Loucy (cell line): ENCODE measurements around the gene OSBPL2.

Experiments
- H2AFZ ChIP-seq: fragments of 200-600 bp; sonication (generic); 2 replicates; pipeline ENCODE4 v1.6.0; 2016; ENCODE audit warnings: antibody characterized with exemption, mild to moderate bottlenecking, low read length, moderate library complexity
- H3F3A ChIP-seq: fragments of 200-600 bp; 2 replicates; pipeline ENCODE4 v1.6.0; 2016; ENCODE audit warnings: antibody characterized with exemption, low read depth, mild to moderate bottlenecking
- H3K27me3 ChIP-seq: fragments of 200-600 bp; sonication (generic); 2 replicates; pipeline ENCODE4 v1.6.1; 2014; ENCODE audit warnings: low read length, mild to moderate bottlenecking; ENCODE audit not compliant: insufficient read depth, poor library complexity, severe bottlenecking
- H3K36me3 ChIP-seq: fragments of 200-600 bp; sonication (generic); 2 replicates; pipeline ENCODE4 v1.6.1; 2016; ENCODE audit warnings: low read length; ENCODE audit not compliant: insufficient read depth
- H3K4me1 ChIP-seq: fragments of 200-600 bp; sonication (generic); 2 replicates; pipeline ENCODE4 v1.5.1; 2014; ENCODE audit warnings: low read length, mild to moderate bottlenecking; ENCODE audit not compliant: insufficient read depth, poor library complexity, severe bottlenecking
- H3K4me2 ChIP-seq: fragments of 200-600 bp; sonication (generic); 2 replicates; pipeline ENCODE4 v1.6.0; 2014; ENCODE audit warnings: antibody characterized with exemption, low read length, low read depth, mild to moderate bottlenecking; ENCODE audit not compliant: poor library complexity, severe bottlenecking
- H3K4me3 ChIP-seq: fragments of 200-600 bp; sonication (generic); 2 replicates; pipeline ENCODE4 v1.5.1; 2014; ENCODE audit warnings: low read length, mild to moderate bottlenecking, mixed read lengths; ENCODE audit not compliant: poor library complexity, severe bottlenecking
- H3K79me2 ChIP-seq: fragments of 200-600 bp; sonication (generic); 2 replicates; pipeline ENCODE4 v1.6.1; 2014; ENCODE audit warnings: low read length; ENCODE audit not compliant: insufficient read depth
- H3K9ac ChIP-seq: fragments of 200-600 bp; sonication (generic); 2 replicates; pipeline ENCODE4 v1.6.0; 2014; ENCODE audit warnings: mild to moderate bottlenecking, low read depth, low read length, moderate library complexity; ENCODE audit not compliant: poor library complexity, severe bottlenecking
- H3K9me2 ChIP-seq: fragments of 200-600 bp; sonication (generic); replicated peaks from 2 replicates; pipeline ENCODE4 v1.6.1; 2016; ENCODE audit warnings: low read depth, low read length, mixed read lengths
- H3K9me3 ChIP-seq: fragments of 200-600 bp; sonication (generic); 2 replicates; pipeline ENCODE4 v1.6.1; 2014; ENCODE audit warnings: mild to moderate bottlenecking, antibody characterized with exemption, low read length, low read depth; ENCODE audit not compliant: insufficient read depth
- H4K20me1 ChIP-seq: fragments of 200-600 bp; sonication (generic); 2 replicates; pipeline ENCODE4 v1.6.0; 2014; ENCODE audit warnings: antibody characterized with exemption, low read length, mild to moderate bottlenecking; ENCODE audit not compliant: insufficient read depth, poor library complexity, severe bottlenecking
- CTCF ChIP-seq: fragments of 200-600 bp; sonication (generic); conservative IDR thresholded peaks from 2 replicates; pipeline ENCODE4 v1.5.1; 2014; ENCODE audit warnings: mild to moderate bottlenecking, antibody characterized with exemption, low read length
- EZH2phosphoT487 ChIP-seq: fragments of 200-600 bp; IDR thresholded peaks from 2 replicates; pipeline ENCODE4 v1.6.1; 2018; ENCODE audit warnings: antibody characterized with exemption, mild to moderate bottlenecking, moderate library complexity, borderline replicate concordance

Gene OSBPL2

GRCh38 chr20:62287759-62288534, 49.6 kb downstream of the OSBPL2 start:
- no peak overlapping the region for H3K4me3 ChIP-seq
- no peak overlapping the region for H3K4me2 ChIP-seq
- H3F3A ChIP-seq = no peaks in the 10 kb centered on the region
- H2AFZ ChIP-seq = no peak overlapping the region
- H3K27me3 ChIP-seq = no peaks in the 10 kb centered on the region
- no peaks in the 10 kb centered on the region for H3K9me3 ChIP-seq
- peaks cover 55% of the 10 kb centered on the region; the same call in 1 of the 2 replicates for H3K36me3 ChIP-seq
- no peaks in the 10 kb centered on the region for H3K4me1 ChIP-seq
- H3K9me2 ChIP-seq = no peaks in the 10 kb centered on the region
- no peaks in the 10 kb centered on the region for H4K20me1 ChIP-seq
- no peaks in the 10 kb centered on the region for H3K79me2 ChIP-seq
- no peak for TF ChIP-seq EZH2phosphoT487
- no peak for TF ChIP-seq CTCF
- no peak overlapping the region for H3K9ac ChIP-seq

GRCh38 chr20:62288535-62289105, 50.3 kb downstream of the OSBPL2 start:
- Histone ChIP-seq H3F3A (no peaks in the 10 kb centered on the region), H3K9ac (no peak overlapping the region), H3K79me2 (no peaks in the 10 kb centered on the region), H3K4me2 (no peak overlapping the region), H2AFZ (no peak overlapping the region), H3K4me1 (no peaks in the 10 kb centered on the region), H3K36me3 (peaks cover 57% of the 10 kb centered on the region; the same call in 1 of the 2 replicates), H3K9me2 (no peaks in the 10 kb centered on the region), H4K20me1 (no peaks in the 10 kb centered on the region), H3K9me3 (no peaks in the 10 kb centered on the region), H3K4me3 (no peak overlapping the region), H3K27me3 (no peaks in the 10 kb centered on the region)
- TF ChIP-seq EZH2phosphoT487 = no peak
- TF ChIP-seq CTCF = no peak

DNA sequence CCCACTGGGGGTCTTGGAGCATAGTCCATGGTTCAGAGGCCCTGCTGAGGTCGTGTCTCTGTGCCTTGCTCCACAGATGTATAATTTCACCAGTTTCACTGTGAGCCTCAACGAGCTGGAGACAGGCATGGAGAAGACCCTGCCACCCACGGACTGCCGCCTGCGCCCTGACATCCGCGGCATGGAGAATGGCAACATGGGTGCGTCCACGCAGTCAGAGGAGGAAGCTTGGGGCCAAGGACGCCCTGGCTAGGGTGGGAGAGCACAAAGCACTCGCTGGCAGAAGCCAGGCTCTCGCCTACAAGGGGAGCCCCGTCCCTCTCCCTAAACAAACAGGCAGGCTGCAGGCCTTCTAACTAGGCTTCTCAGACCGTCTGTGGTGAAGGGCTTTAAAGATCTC, 50.8 kb downstream of the OSBPL2 start:
- H3K79me2 ChIP-seq = no peaks in the 10 kb centered on the region
- no peak overlapping the region for H3K4me2 ChIP-seq
- peaks cover 57% of the 10 kb centered on the region; the same call in 1 of the 2 replicates for H3K36me3 ChIP-seq
- no peaks in the 10 kb centered on the region for H3F3A ChIP-seq
- H3K9me3 ChIP-seq = no peaks in the 10 kb centered on the region
- H2AFZ ChIP-seq = no peak overlapping the region
- no peaks in the 10 kb centered on the region for H4K20me1 ChIP-seq
- TF ChIP-seq CTCF = no peak
- no peak for TF ChIP-seq EZH2phosphoT487
- H3K27me3 ChIP-seq = no peaks in the 10 kb centered on the region
- H3K9ac ChIP-seq = no peak overlapping the region
- no peaks in the 10 kb centered on the region for H3K4me1 ChIP-seq
- H3K4me3 ChIP-seq = no peak overlapping the region
- H3K9me2 ChIP-seq = no peaks in the 10 kb centered on the region
